Bronchial epithelial cell (primary cell): ENCODE measurements around the gene FUS. TPM values are rescaled to one million over a fixed set of nuclear protein-coding genes. Genes with fewer than 3 reads are reported as not detected.
"Not testable (repeated sequence)": the region's sequence is repeated elsewhere in the genome, so short reads cannot be mapped to it uniquely, and the experiment has no call there.

Experiments
- DNase-seq: peaks from one replicate; pipeline ENCODE4 v3.0.0-alpha.2; 2010; ENCODE audit warnings: low read depth
- FAIRE-seq: peaks from 2 replicates; lab custom pipeline; 2011; peaks lifted over from hg19 to GRCh38; lab: Jason Lieb, UNC
- H3K27me3 ChIP-seq: 2 replicates; pipeline ENCODE4 v1.5.1; 2011; ENCODE audit warnings: low read length; ENCODE audit not compliant: control insufficient read depth, insufficient read depth
- H3K36me3 ChIP-seq: 2 replicates; pipeline ENCODE4 v1.5.1; 2011; ENCODE audit warnings: low read length; ENCODE audit not compliant: control insufficient read depth, insufficient read depth
- H3K4me3 ChIP-seq: 2 replicates; pipeline ENCODE4 v1.5.1; 2011; ENCODE audit warnings: mild to moderate bottlenecking, low read depth, low read length, control low read depth
- total RNA-seq: library from RNA; depleted of rRNA; stranded (reverse); fragments of >200 nt; gene quantifications from 2 replicates; pipeline ENCODE4 v1.2.1, GENCODE V29; 2014
- TF ChIP-seq, protein P1 (sequence below): IDR thresholded peaks from 2 replicates; pipeline ENCODE4 v1.5.1; 2011; ENCODE audit warnings: mild to moderate bottlenecking, moderate library complexity, low read length, control low read depth, inconsistent platforms; ENCODE audit not compliant: insufficient read depth, severe bottlenecking

Gene FUS
- total RNA-seq, 1 donor from 2014 or later: 25.0 TPM

DNA sequence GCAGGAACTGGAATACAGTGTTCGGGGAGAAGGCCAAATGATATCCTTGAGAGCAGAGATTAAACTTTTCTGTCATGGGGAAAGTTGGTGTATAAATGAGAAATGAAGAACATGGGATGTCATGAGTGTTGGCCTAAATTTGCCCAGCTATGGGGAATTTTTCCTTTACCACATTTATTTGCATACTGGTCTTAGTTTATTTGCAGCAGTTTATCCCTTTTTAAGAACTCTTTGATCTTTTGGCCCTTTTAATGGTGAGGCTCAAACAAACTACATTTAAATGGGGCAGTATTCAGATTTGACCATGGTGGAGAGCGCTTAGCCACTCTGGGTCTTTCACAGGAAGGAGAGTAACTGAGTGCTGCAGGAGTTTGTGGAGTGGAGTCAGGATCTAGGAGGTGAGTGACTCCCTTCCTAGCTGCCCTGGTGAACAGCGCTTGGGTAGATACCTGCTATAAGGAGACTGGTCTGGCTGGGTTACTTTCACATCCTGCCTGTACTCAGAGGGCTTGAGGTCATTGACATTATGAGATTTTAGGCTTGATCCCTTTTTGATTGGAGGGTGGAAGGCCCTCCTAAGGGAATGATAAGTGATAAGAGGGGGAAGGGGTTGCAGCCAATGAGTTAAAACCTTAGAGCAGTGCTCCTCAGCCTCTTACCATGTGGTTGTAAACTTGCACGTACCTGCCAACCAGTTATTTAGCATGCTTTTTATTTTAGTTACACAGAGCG lies 11.9 kb downstream of the FUS start:
- DNase-seq: no peak
- H3K27me3 ChIP-seq: no peaks in the 10 kb centered on the region
- H3K36me3 ChIP-seq: peaks cover 49% of the 10 kb centered on the region
- no peak for FAIRE-seq
- H3K4me3 ChIP-seq: no peak overlapping the region
- TF ChIP-seq, protein P1, sequence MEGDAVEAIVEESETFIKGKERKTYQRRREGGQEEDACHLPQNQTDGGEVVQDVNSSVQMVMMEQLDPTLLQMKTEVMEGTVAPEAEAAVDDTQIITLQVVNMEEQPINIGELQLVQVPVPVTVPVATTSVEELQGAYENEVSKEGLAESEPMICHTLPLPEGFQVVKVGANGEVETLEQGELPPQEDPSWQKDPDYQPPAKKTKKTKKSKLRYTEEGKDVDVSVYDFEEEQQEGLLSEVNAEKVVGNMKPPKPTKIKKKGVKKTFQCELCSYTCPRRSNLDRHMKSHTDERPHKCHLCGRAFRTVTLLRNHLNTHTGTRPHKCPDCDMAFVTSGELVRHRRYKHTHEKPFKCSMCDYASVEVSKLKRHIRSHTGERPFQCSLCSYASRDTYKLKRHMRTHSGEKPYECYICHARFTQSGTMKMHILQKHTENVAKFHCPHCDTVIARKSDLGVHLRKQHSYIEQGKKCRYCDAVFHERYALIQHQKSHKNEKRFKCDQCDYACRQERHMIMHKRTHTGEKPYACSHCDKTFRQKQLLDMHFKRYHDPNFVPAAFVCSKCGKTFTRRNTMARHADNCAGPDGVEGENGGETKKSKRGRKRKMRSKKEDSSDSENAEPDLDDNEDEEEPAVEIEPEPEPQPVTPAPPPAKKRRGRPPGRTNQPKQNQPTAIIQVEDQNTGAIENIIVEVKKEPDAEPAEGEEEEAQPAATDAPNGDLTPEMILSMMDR: no peak

DNA sequence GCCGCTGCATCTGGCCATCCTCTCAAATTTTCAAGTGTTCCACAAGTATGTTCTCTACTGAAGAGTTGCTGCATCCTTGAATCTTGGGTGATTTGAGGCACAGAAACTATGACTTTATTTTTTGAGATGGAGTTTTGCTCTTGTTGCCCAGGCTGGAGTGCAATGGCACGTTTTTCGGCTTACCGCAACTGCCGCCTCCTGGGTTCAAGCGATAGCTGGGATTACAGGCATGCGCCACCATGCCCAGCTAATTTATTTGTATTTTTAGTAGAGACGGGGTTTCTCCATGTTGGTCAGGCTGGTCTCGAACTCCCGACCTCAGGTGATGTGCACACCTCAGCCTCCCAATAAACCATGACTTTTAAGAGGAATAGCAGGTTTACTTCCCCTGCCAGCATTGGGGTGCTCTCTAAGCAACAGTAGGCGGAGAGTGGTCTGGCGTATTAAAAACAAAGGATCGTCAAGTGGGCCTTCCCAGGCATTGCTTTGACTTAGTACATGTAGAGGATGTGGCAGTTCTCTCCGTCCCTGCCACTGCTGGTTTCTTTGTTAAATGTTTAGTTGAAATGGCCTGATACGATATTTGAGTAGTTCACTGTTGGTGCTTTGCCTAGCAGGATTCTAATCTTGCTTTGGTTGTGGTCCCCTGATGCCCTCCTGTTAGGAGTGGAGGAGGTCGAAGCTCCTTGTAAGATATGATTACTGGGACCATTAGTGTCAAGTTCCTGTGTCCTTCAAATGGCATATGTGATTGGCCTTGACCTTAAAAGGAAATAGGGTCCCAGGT lies 13.1 kb downstream of the FUS start:
- FAIRE-seq: no peak
- Histone ChIP-seq H3K27me3 (no peaks in the 10 kb centered on the region), H3K36me3 (peaks cover 43% of the 10 kb centered on the region), H3K4me3 (no peak overlapping the region)
- TF ChIP-seq, protein P1: no peak
- DNase-seq: no peak

DNA sequence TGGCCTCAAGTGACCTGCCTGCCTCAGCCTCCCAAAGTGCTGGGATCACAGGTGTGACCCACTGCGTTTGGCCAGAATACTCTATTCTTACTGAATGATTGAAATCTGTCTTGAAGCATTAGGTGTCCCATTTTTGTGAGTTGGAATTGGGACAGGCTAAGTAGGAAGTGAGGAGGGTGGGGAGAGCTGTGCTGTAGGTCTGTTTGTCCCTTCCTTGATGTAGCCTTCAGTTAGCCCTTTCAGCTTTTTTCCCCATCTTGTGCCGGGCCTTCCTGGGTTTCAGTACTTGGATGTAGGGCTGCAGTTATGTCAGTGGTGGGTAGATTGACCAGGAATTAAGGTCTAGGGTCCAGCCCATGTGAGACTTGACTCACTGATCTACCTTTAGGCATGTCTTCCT lies 13.9 kb downstream of the FUS start:
- TF ChIP-seq, protein P1: no peak
- peaks cover 35% of the 10 kb centered on the region for H3K36me3 ChIP-seq
- no peak overlapping the region for H3K4me3 ChIP-seq
- H3K27me3 ChIP-seq: no peaks in the 10 kb centered on the region
- FAIRE-seq (no peak), DNase-seq (no peak)

DNA sequence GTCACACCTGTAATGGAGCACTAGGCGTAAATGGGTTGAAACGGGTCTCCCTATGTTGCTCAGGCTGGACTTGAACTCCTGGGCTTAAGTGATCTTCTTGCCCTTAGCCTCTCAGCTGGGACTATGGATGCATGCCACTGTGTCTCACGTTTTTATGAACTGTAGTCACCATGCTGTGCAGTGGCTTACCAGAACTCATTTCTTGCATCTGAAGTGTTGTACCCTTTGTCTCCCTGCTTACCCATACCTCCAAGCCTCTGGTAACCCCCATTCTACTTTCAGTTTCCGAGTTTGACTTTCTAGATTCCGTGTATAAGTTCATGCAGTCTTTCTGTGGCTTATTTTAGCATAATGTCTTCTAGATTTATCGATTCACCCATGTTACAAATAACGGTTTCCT lies 15.0 kb downstream of the FUS start:
- no peak overlapping the region for H3K4me3 ChIP-seq
- no peaks in the 10 kb centered on the region for H3K27me3 ChIP-seq
- H3K36me3 ChIP-seq: peaks cover 29% of the 10 kb centered on the region
- DNase-seq (no peak), FAIRE-seq (no peak)
- TF ChIP-seq, protein P1: no peak

DNA sequence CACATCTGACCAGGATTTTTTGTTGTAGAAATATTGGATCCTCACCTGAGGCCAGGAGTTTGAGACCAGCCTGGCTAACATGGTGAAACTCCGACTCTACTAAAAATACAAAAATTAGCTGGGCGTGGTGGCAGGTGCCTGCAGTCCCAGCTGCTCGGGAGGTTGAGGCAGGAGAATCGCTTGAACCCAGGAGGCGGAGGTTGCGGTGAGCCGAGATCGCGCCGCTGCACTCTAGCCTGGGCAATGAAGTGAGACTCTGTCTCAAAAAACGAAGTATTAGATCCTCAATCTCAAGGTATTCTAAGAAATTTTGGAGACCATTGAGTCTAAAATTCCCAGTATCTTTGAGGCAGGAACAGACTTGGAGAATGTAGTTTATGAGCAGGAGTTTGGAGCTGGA lies 15.9 kb downstream of the FUS start:
- peaks cover 20% of the 10 kb centered on the region for H3K36me3 ChIP-seq
- DNase-seq, H3K27me3 ChIP-seq, H3K4me3 ChIP-seq, FAIRE-seq: not testable (repeated sequence)

DNA sequence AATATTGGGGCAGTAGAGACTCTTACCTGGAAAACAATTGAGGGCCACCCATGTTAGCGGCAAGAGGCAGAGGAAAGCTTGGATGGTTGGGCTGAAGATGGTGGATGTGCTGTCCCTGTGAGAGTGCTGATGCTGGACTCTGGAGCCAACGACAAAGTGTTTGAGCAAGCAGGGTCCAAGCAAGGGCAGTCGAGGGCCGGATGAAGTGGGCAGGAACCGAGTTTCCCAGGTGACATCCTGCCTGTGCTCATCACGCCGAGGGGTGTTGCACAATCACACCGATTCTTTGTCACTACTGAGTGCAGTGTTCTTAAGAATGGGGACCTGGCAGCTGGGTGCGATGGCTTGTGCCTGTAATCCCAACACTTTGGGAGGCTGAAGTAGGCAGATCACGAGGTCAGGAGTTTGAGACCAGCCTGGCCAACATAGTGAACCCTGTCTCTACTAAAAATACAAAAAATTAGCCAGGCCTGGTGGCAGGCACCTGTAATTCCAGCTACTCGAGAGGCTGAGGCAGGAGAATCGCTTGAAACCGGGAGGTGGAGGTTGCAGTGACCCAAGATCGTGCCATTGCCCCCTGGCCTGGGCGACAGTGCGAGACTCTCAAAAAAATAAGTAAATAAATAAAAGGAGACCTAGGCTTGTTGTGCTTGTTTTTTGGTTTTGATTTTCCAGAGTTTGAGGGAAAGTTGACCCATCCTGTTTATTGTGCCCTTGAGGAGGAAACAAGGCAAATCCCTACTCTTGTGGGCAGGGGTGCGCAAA lies 16.6 kb downstream of the FUS start:
- DNase-seq (no peak), FAIRE-seq (no peak)
- Histone ChIP-seq H3K4me3 (no peak overlapping the region), H3K36me3 (peaks cover 16% of the 10 kb centered on the region), H3K27me3 (no peaks in the 10 kb centered on the region)
- TF ChIP-seq, protein P1: no peak
